GM18907 (cell line): Measurements from ENCODE around the gene CNIH1.
"Not testable (repeated sequence)": the region's sequence is repeated elsewhere in the genome, so short reads cannot be mapped to it uniquely, and the experiment has no call there.

ENCODE experiments used
- ATAC-seq: cut with Tn5 transposase; IDR thresholded peaks from one replicate; pipeline ENCODE4 v1.9.1; 2021; ENCODE audit warnings: mild to moderate bottlenecking, moderate library complexity; ENCODE audit not compliant: unreplicated experiment

The CNIH1 gene

DNA sequence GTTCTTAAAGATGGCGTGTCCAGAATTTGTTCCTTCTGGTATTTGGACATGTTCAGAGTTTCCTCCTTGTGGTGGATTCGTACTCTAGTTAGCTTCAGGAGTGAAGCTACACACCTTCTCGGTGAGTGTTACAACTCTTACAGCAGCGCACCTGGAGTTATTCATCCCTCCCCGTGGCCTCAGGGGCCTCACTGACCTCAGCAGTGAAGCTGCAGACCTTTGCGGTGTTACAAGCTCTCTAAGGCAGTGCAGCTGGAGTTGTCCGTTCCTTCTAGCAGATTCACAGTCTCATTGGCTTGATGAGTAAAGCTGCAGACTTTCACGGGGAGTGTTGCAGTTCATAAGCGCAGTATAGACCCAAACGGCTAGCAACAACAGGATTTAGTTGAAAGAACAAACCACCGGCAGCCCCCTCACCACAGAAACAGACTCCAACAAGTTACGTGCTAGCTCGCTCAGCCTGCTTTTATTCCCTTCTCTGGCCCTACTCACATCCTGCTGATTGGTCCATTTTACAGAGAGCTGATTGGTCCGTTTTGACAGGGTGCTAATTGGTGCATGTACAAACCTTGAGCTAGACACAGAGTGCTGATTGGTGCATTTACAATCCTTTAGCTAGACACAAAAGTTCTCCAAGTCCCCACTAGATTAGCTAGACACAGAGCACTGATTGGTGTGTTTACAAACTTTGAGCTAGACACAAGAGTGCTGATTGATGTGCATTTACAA is 48.9 kb downstream of the CNIH1 start:
- ATAC-seq: no peak

DNA sequence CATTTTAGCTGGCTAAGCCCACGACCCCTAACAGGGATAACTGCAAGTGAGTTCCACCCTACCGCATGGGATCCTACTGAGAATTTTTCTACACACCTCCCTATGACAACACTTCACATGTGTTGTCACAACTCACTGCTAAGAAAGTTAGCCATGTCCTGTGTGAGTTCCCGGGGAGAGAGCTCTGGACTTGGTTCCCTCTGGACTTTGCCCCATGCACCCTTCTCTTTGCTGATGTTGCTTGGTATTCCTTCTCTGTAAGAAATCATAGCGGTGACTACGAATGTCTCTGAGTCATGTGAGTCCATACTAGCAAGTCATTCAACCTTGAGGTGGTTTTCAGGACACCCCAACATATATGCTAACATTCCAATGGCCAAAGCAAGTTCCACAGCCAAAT is 53.8 kb downstream of the CNIH1 start:
- no peak for ATAC-seq

- ATAC-seq: no peak
Measured at GRCh38 chr14:54385556-54385955, 55.6 kb downstream of the CNIH1 start.

DNA sequence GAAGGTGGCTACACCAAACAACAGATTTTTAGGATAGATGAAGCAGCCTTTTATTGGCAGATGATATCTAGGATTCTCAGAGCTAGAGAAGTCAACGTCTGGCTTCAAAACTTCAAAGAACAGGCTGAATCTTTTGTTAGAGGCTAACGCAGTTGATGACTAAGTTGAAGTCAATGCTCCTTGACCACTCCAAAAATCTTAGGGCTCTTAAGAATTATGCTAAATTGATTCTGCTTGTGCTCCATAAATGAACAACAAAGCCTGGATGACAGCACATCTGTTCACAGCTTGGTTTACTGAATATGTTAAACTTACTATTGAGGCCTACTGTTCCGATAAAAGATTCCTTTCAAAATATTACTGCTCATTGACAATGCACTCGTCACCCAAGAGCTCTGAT is 57.3 kb downstream of the CNIH1 start:
- ATAC-seq: no peak

- no peak for ATAC-seq
Measured at GRCh38 chr14:54381821-54382220, 59.4 kb downstream of the CNIH1 start.

DNA sequence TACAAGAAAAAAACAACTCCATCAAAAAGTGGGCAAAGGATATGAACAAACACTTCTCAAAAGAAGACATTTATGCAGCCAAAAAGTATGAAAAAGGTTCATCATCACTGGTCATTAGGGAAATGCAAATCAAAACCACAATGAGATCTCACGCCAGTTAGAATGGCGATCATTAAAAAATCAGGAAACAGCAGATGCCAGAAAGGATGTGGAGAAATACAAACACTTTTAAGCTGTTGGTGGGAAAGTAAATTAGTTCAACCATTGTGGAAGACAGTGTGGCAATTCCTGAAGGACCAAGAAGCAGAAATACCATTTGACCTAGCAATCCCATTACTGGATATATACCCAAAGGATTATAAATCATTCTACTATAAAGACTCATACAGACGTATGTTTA is 60.6 kb downstream of the CNIH1 start:
- not testable (repeated sequence) for ATAC-seq

GRCh38 chr14:54378893-54379292 is 62.3 kb downstream of the CNIH1 start:
- ATAC-seq: not testable (repeated sequence)

- no peak for ATAC-seq
Measured at GRCh38 chr14:54377501-54377900, 63.7 kb downstream of the CNIH1 start.

DNA sequence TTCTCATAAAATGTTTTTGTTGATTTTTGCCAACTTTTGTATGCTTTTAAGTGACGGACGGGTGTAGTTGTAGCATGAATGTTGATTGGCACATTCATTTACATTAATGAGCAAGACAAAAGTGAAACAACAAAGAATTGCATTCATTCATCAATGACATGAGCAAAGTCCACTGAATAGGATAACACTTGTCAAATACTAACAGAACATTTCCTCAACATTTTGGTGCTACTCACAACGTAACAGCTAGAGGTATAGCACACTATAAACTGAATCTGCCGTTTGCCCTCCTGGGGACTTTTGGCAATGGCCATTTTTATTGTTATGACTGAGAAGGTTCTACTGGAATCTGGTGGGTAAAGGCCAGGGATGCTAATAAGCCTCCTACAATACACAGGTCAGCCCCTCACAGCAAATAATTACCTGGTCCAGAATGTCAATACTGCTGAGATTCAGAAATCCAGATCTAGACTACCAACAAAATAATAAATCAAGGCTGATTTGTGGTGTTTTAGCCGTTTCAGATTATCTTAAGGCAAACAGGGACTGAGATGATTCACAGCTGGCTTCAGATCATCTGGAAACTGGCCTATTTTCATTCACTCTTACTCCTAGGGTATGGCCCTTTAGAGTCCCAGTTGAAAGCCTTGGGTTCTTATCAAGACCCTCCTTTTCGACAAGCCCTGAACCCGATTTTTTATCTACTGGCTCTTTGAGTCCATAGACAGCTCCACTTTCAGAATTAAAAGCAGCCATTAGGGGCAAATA is 66.9 kb downstream of the CNIH1 start:
- ATAC-seq: no peak
